BE2C (cell line): Measurements from ENCODE around the gene CDH4.

Source experiments
- DNase-seq: peaks from one replicate; pipeline ENCODE4 v3.0.0-alpha.2; 2020
- H3K27me3 ChIP-seq: fragments of 250-450 bp; sonication (Bioruptor Pico); 2 replicates; pipeline ENCODE4 v1.5.1; 2020; ENCODE audit warnings: mild to moderate bottlenecking
- H3K36me3 ChIP-seq: fragments of 250-450 bp; sonication (Bioruptor Pico); 2 replicates; pipeline ENCODE4 v1.5.1; 2020; ENCODE audit warnings: mild to moderate bottlenecking
- H3K4me1 ChIP-seq: fragments of 250-450 bp; sonication (Bioruptor Pico); 2 replicates; pipeline ENCODE4 v1.5.1; 2020
- H3K4me3 ChIP-seq: 2 replicates; pipeline ENCODE4 v1.5.1; 2011; ENCODE audit warnings: low read depth, low read length
- H3K9me3 ChIP-seq: fragments of 250-450 bp; sonication (Bioruptor Pico); 2 replicates; pipeline ENCODE4 v1.5.1; 2020
- CTCF ChIP-seq: IDR thresholded peaks from 2 replicates; pipeline ENCODE4 v1.5.1; 2012; ENCODE audit warnings: mild to moderate bottlenecking, low read depth, low read length

Gene CDH4

DNA sequence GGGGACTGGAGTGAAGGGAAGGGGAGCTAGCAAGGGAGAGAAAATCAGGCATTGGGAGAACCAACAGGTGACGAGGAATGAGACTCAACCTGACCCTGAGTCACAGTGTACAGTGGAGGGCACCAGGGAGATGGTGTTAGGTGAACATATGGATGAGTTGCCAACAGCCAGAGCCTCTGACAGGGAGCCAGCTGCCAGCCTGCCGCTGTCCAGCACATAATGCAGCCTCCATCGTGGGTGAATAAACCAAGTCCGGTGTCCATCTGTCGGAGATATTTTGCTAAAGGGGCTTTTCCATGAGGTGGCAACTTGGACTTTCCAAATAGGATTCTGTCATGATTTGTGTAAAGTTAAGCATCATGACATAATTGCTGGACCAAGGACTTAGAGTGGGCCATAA lies 88.1 kb downstream of the CDH4 start:
- H3K36me3 ChIP-seq, result no peaks in the 10 kb centered on the region
- H3K4me1 ChIP-seq, result no peaks in the 10 kb centered on the region
- H3K27me3 ChIP-seq, result no peaks in the 10 kb centered on the region
- no peak overlapping the region for H3K4me3 ChIP-seq
- no peaks in the 10 kb centered on the region for H3K9me3 ChIP-seq
- no peak for DNase-seq
- no peak for TF ChIP-seq CTCF

DNA sequence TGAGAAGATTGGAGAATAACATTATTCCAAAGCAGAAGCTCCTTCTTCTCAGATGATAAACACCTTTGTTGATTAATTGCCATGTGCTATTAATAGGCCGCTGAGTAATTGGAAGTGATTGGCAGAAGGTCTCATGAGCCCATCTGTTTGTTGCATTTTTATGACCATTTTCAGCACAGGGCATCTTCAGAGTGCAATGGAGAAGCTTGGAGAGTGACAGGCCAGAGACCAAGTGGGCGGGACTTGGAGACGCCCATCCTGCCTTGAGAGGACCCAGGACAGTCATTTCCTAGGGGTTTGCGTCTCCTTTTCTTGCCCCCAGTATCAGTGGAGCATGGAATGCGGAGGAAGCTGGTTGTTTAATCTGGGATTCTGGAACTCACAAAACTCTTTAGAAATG lies 89.5 kb downstream of the CDH4 start:
- no peaks in the 10 kb centered on the region for H3K27me3 ChIP-seq

GRCh38 chr20:61343934-61344333 lies 91.9 kb downstream of the CDH4 start:
- Histone ChIP-seq H3K9me3 (peaks cover 2% of the 10 kb centered on the region; the same call in 1 of the 2 replicates), H3K4me1 (no peaks in the 10 kb centered on the region), H3K36me3 (no peaks in the 10 kb centered on the region), H3K27me3 (no peaks in the 10 kb centered on the region), H3K4me3 (no peak overlapping the region)
- no peak for TF ChIP-seq CTCF
- DNase-seq, result no peak

More for the DNA sequence above, 89.5 kb downstream of the CDH4 start:
- DNase-seq, result no peak
- no peak for TF ChIP-seq CTCF
- no peaks in the 10 kb centered on the region for H3K36me3 ChIP-seq
- no peak overlapping the region for H3K4me3 ChIP-seq
- no peaks in the 10 kb centered on the region for H3K9me3 ChIP-seq
- no peaks in the 10 kb centered on the region for H3K4me1 ChIP-seq

DNA sequence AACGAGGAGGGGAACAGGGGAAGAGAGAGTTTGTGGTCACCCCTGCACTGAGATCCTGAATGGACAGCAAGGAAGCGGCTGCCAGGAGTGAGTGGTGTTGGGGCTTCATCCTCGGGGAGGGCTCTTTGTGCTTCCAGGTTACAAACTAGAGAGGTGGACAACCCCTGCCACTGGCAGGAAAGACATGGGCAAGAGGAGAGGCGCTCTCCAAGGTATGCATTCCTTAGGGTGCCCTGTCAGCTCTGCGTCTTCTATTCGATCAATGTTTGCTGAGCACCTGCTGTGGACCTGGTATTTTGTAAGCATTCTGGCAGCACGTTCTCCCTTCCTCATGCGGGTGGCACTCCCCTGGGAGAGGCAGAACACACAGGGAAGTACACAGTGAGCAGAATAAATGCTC lies 93.6 kb downstream of the CDH4 start:
- H3K4me3 ChIP-seq, result no peak overlapping the region
- H3K36me3 ChIP-seq, result no peaks in the 10 kb centered on the region
- H3K4me1 ChIP-seq, result no peaks in the 10 kb centered on the region
- peaks cover 2% of the 10 kb centered on the region; the same call in 1 of the 2 replicates for H3K9me3 ChIP-seq
- TF ChIP-seq CTCF, result no peak
- H3K27me3 ChIP-seq, result no peaks in the 10 kb centered on the region
- DNase-seq, result no peak

DNA sequence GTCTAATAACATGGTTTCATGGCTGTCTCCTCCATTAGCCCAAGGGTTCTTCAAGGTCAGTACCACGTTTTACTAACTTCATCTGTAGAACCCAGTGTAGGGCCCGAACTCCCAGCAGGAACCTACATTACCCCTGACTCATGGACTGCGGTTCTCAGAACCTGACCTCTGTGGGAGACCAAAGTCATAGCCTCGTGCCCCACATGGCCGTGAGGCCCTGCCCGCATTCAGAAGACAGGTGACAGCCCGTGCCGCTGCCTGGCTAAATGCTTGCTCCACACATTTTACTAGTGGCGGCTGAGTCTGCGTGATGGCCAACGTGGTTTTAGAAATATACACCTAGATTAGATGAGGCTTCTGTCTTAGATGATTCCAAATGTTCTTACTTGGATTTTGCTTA lies 94.9 kb downstream of the CDH4 start:
- H3K4me1 ChIP-seq, result no peaks in the 10 kb centered on the region
- H3K9me3 ChIP-seq, result peaks cover 2% of the 10 kb centered on the region; the same call in 1 of the 2 replicates
- no peaks in the 10 kb centered on the region for H3K36me3 ChIP-seq
- no peak for DNase-seq
- H3K27me3 ChIP-seq, result no peaks in the 10 kb centered on the region
- H3K4me3 ChIP-seq, result no peak overlapping the region
- TF ChIP-seq CTCF, result no peak

GRCh38 chr20:61347443-61347842 lies 95.4 kb downstream of the CDH4 start:
- no peak for TF ChIP-seq CTCF
- Histone ChIP-seq H3K27me3 (no peaks in the 10 kb centered on the region), H3K9me3 (peaks cover 2% of the 10 kb centered on the region; the same call in 1 of the 2 replicates), H3K36me3 (no peaks in the 10 kb centered on the region), H3K4me1 (no peaks in the 10 kb centered on the region), H3K4me3 (no peak overlapping the region)
- DNase-seq, result no peak
